Non-pigmented ciliary epithelial cell (primary cell): ENCODE data around the gene LCT.
"Not testable (repeated sequence)": the region's sequence is repeated elsewhere in the genome, so short reads cannot be mapped to it uniquely, and the experiment has no call there.

ENCODE experiments used
- DNase-seq: peaks from one replicate; pipeline ENCODE4 v3.0.0-alpha.2; 2010; ENCODE audit warnings: low read depth

The LCT gene

GRCh38 chr2:135836596-135837270, at the start of gene LCT:
Gene LCT, minus strand, starts transcription at chr2:135837184. Its CDS starts 15 bp downstream, at chr2:135837169.
- no peak for DNase-seq

GRCh38 chr2:135885709-135886108, 48.7 kb upstream of the LCT start:
- DNase-seq: no peak

GRCh38 chr2:135882415-135882814, 45.4 kb upstream of the LCT start:
- no peak for DNase-seq

GRCh38 chr2:135876770-135877169, 39.8 kb upstream of the LCT start:
- not testable (repeated sequence) for DNase-seq

- peak; percentile 96 for DNase-seq
Measured at GRCh38 chr2:135876066-135876711, 39.2 kb upstream of the LCT start, which contains the start of gene MCM6. Gene MCM6, minus strand, starts transcription at chr2:135876443. Its CDS starts 78 bp downstream, at chr2:135876365.

- DNase-seq: peak; percentile 20
Measured at GRCh38 chr2:135875491-135876065, 38.6 kb upstream of the LCT start.

- no peak for DNase-seq
Measured at GRCh38 chr2:135874777-135875365, 37.9 kb upstream of the LCT start.

- no peak for DNase-seq
Measured at GRCh38 chr2:135870571-135870970, 33.6 kb upstream of the LCT start.

- no peak for DNase-seq
Measured at GRCh38 chr2:135863233-135863632, 26.2 kb upstream of the LCT start.

- DNase-seq: no peak
Measured at GRCh38 chr2:135862718-135863117, 25.7 kb upstream of the LCT start.

- no peak for DNase-seq
Measured at GRCh38 chr2:135853401-135853800, 16.4 kb upstream of the LCT start.

- no peak for DNase-seq
Measured at GRCh38 chr2:135851858-135852257, 14.9 kb upstream of the LCT start.

GRCh38 chr2:135850892-135851668, 14.1 kb upstream of the LCT start:
- DNase-seq: no peak

- no peak for DNase-seq
Measured at GRCh38 chr2:135849087-135849486, 12.1 kb upstream of the LCT start.

GRCh38 chr2:135845997-135846396, 9.0 kb upstream of the LCT start:
- no peak for DNase-seq

GRCh38 chr2:135845257-135845656, 8.3 kb upstream of the LCT start:
- DNase-seq: no peak

GRCh38 chr2:135844301-135844895, 7.4 kb upstream of the LCT start:
- DNase-seq: no peak

GRCh38 chr2:135843671-135844070, 6.7 kb upstream of the LCT start:
- DNase-seq: no peak

GRCh38 chr2:135840601-135841000, 3.6 kb upstream of the LCT start:
- DNase-seq: no peak

- peak; percentile 63 for DNase-seq
Measured at GRCh38 chr2:135839713-135840112, 2.7 kb upstream of the LCT start.

- DNase-seq: no peak
Measured at GRCh38 chr2:135838502-135838901, 1.5 kb upstream of the LCT start.

GRCh38 chr2:135832891-135833290, 4.1 kb downstream of the LCT start:
- no peak for DNase-seq
